Stimulated activated CD8-positive, alpha-beta memory T cell treated with anti-CD3 and anti-CD28 coated beads, Interleukin-12 subunit alpha, Interleukin-12 subunit beta, amount 100 ng/mL, for 24 hours (primary cell): ENCODE measurements around the gene KAT14.
"Not testable (repeated sequence)": the region's sequence is repeated elsewhere in the genome, so short reads cannot be mapped to it uniquely, and the experiment has no call there.

Experiments
- DNase-seq: peaks from one replicate; pipeline ENCODE4 v3.0.0-alpha.2; 2020; ENCODE audit errors: extremely low read depth

Gene KAT14

GRCh38 chr20:18224968-18225568 lies 87.4 kb downstream of the KAT14 start:
- no peak for DNase-seq

DNA sequence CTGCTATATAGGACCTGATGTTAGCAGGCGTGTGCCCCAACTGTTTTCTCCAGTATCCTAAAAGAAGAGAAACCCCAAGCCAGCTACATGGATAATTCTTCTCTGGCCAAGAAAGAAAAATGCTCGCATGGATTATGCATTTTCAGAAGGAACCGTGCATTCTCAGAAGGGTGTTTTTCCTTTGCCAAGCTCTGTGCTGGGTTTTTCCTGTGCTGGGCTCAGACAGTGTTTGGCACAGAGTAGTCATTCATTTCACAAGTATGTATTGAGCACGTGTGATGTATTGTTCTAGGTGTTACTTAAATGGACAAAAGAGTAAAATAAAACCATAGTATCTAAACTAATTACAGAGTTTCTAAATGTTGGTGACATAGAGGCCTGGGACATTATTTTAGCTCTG lies 88.0 kb downstream of the KAT14 start:
- no peak for DNase-seq

DNA sequence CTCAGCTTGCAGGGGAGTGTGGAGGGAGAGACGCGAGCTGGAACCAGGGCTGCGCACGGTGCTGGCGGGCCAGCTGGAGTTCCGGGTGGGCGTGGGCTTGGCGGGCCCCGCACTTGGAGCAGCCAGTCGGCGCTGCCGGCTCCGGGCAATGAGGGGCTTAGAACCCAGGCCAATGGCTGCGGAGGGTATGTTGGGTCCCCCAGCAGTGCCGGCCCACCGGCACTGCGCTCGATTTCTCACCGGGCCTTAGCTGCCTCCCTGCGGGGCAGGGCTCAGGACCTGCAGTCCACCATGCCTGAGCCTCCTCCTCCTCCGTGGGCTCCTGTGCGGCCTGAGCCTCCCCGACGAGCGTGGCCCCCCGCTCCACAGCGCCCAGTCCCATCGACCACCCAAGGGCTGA lies 89.1 kb downstream of the KAT14 start:
- not testable (repeated sequence) for DNase-seq

DNA sequence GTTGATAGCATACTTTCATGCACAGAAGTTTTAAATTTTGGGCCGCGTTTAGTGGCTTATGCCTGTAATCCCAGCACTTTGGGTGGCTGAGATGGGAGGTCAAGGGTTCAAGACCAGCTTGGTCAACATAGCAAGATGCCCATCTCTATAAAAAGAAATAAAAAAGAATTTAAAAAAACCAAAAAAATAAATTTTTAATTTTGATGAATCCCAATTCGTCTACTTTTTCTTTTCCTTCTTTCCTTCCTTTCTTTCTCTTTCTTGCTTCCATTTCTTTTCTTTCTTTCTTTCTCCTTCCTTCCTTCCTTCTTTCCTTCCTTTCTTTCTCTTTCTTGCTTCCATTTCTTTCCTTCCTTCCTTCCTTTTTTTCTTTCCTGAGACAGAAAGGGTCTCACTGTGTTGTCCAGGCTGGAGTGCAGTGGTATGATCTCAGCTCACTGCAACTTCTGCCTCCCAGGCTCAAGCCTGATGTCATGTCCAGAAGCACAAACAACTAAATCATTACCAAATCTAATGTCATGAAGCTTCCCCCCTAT lies 95.8 kb downstream of the KAT14 start:
- DNase-seq, result no peak
